Measurements from ENCODE around the gene ZNF750. TPM values are rescaled to one million over a fixed set of nuclear protein-coding genes. Genes with fewer than 3 reads are reported as not detected.

The ZNF750 gene
- total RNA-seq, 1 experiment from 2014 or later, result not detected

GRCh38 chr17:82851381-82851780 is 11.6 kb upstream of the ZNF750 start:
- ChIA-PET CTCF (no interaction called here), POLR2A (ENCODE audit: low non-redundant PET) (no interaction called here)
- TF ChIP-seq EZH2 (IDR thresholded peaks at IDR 0.05; ENCODE audit: borderline replicate concordance, low read depth, low read length, poor library complexity, severe bottlenecking), result no peak
- no peak for TF ChIP-seq CTCF (conservative IDR thresholded peaks at IDR 0.05; ENCODE audit: low read depth, low read length)
- H3K27ac ChIP-seq (ENCODE audit: low read depth, low read length, poor library complexity, severe bottlenecking), result no peak overlapping the region
- DNase-seq (ENCODE audit: low spot score), result no peak
- no peaks in the 10 kb centered on the region for H3K27me3 ChIP-seq (replicated peaks; ENCODE audit: insufficient read depth, low read depth, low read length, poor library complexity)
- H3K4me3 ChIP-seq (ENCODE audit: low read depth, low read length, poor library complexity, severe bottlenecking), result no peak overlapping the region
- no peaks in the 10 kb centered on the region for H3K9me3 ChIP-seq (ENCODE audit: low read depth, low read length, poor library complexity, severe bottlenecking)
- intact Hi-C loops (cut with micrococcal nuclease; ENCODE audit: unreplicated experiment), result no loop called here
- H3K36me3 ChIP-seq (ENCODE audit: insufficient read depth, low read length, poor library complexity, severe bottlenecking), result peaks cover 2% of the 10 kb centered on the region
- no TSS peak for BruUV-seq (replicated peaks)
- no peaks in the 10 kb centered on the region for H3K4me1 ChIP-seq (ENCODE audit: insufficient read depth, low read length, poor library complexity, severe bottlenecking)

DNA sequence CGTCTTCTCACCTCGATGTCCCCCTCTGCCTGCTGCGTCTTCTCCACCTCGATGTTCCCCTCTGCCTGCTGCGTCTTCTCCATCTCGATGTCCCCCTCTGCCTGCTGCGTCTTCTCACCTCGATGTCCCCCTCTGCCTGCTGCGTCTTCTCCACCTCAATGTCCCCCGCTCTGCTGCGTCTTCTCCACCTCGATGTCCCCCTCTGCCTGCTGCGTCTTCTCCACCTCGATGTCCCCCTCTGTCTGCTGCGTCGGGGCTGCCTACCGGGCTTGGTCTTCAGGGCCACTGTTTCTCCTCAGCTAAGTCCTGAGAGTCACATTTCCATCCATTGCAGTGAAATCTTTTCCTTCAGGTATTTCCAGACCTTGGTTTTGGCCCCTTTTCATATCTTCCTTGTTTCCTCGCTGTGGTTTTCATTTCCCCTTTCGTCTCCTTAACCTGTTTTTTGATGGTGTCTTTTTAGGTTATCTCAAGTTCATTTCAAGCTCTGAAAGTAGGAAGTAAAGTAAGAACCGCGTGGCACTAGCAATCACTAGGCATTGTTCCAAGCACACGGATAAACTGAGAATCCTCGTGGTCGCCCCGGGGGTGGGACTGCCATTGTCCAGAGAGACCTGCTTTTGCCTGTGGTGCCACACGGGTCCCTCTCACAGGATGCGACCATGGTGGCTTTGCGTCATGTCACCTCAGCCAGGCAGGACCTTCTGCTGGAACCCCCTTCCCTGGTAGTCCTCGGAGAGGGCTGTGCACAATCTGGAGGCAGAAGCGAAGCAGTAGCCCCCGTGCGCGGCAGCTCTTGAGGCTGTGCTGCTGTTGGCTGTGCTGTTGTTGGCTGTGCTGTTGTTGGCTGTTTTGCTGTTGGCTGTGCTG is 9.5 kb upstream of the ZNF750 start:
- Histone ChIP-seq H3K27me3 (replicated peaks; ENCODE audit: insufficient read depth, low read depth, low read length, poor library complexity) (no peaks in the 10 kb centered on the region), H3K27ac (ENCODE audit: low read depth, low read length, poor library complexity, severe bottlenecking) (no peak overlapping the region), H3K4me3 (ENCODE audit: low read depth, low read length, poor library complexity, severe bottlenecking) (no peak overlapping the region), H3K4me1 (ENCODE audit: insufficient read depth, low read length, poor library complexity, severe bottlenecking) (no peaks in the 10 kb centered on the region), H3K9me3 (ENCODE audit: low read depth, low read length, poor library complexity, severe bottlenecking) (no peaks in the 10 kb centered on the region), H3K36me3 (ENCODE audit: insufficient read depth, low read length, poor library complexity, severe bottlenecking) (no peaks in the 10 kb centered on the region)
- intact Hi-C loops (cut with micrococcal nuclease; ENCODE audit: unreplicated experiment), result no loop called here
- BruUV-seq (replicated peaks), result no TSS peak
- TF ChIP-seq CTCF (conservative IDR thresholded peaks at IDR 0.05; ENCODE audit: low read depth, low read length) (no peak), EZH2 (IDR thresholded peaks at IDR 0.05; ENCODE audit: borderline replicate concordance, low read depth, low read length, poor library complexity, severe bottlenecking) (no peak)
- POLR2A ChIA-PET (ENCODE audit: low non-redundant PET), result no interaction called here
- no peak for DNase-seq (ENCODE audit: low spot score)
- CTCF ChIA-PET, result no interaction called here

GRCh38 chr17:82848022-82848592 is 8.3 kb upstream of the ZNF750 start:
- Histone ChIP-seq H3K9me3 (ENCODE audit: low read depth, low read length, poor library complexity, severe bottlenecking) (no peaks in the 10 kb centered on the region), H3K4me3 (ENCODE audit: low read depth, low read length, poor library complexity, severe bottlenecking) (no peak overlapping the region), H3K4me1 (ENCODE audit: insufficient read depth, low read length, poor library complexity, severe bottlenecking) (no peaks in the 10 kb centered on the region), H3K27ac (ENCODE audit: low read depth, low read length, poor library complexity, severe bottlenecking) (no peak overlapping the region), H3K27me3 (replicated peaks; ENCODE audit: insufficient read depth, low read depth, low read length, poor library complexity) (no peaks in the 10 kb centered on the region), H3K36me3 (ENCODE audit: insufficient read depth, low read length, poor library complexity, severe bottlenecking) (no peaks in the 10 kb centered on the region)
- ChIA-PET CTCF (no interaction called here), POLR2A (ENCODE audit: low non-redundant PET) (interaction anchor here (0.6 to 0.7 kb wide), 2 partner anchors 18 to 110 kb away, joined by 4 to 9 read pairs; no protein-coding TSS in a partner anchor)
- DNase-seq (ENCODE audit: low spot score), result no peak
- intact Hi-C loops (cut with micrococcal nuclease; ENCODE audit: unreplicated experiment), result no loop called here
- BruUV-seq (replicated peaks), result no TSS peak
- TF ChIP-seq CTCF (conservative IDR thresholded peaks at IDR 0.05; ENCODE audit: low read depth, low read length) (no peak), EZH2 (IDR thresholded peaks at IDR 0.05; ENCODE audit: borderline replicate concordance, low read depth, low read length, poor library complexity, severe bottlenecking) (no peak)
